PC-3 (cell line): ENCODE results near the gene ZNF22. TPM values are rescaled to one million over a fixed set of nuclear protein-coding genes. Genes with fewer than 3 reads are reported as not detected.

Experiments
- ATAC-seq: fragments of 200-7000 bp; cut with Tn5 transposase; 2 replicates; pipeline ENCODE4 v1.9.1; 2020; ENCODE audit warnings: mild to moderate bottlenecking, moderate library complexity
- BruUV-seq: library from RNA; stranded (reverse); fragments of 400-500 nt; replicated peaks from 2 replicates; lab custom pipeline; 2021; lab: Mats Ljungman, UMichigan
- CTCF ChIA-PET: fragments of 300-600 bp; sonication (Branson Sonifier 250); formaldehyde crosslinking; loops from one replicate; lab custom pipeline; 2022; ENCODE audit warnings: antibody characterized with exemption; lab: Charles Lee
- POLR2A ChIA-PET: fragments of 300-600 bp; sonication (Branson Sonifier 250); formaldehyde crosslinking; loops from one replicate; lab custom pipeline; 2022; ENCODE audit warnings: antibody characterized with exemption; ENCODE audit not compliant: unreplicated experiment; lab: Charles Lee
- DNase-seq: peaks from one replicate; pipeline ENCODE4 v3.0.0-alpha.2; 2015
- H2AFZ ChIP-seq: fragments of 300-600 bp; sonication (generic); 2 replicates; pipeline ENCODE4 v1.6.0; 2016; ENCODE audit warnings: antibody characterized with exemption, low read length
- H3F3A ChIP-seq: fragments of 300-600 bp; sonication (generic); one replicate; pipeline ENCODE4 v1.6.0; 2017; ENCODE audit warnings: antibody characterized with exemption, low read length, control low read depth, mild to moderate bottlenecking; ENCODE audit not compliant: unreplicated experiment
- H3K27ac ChIP-seq: fragments of 300-600 bp; sonication (generic); 2 replicates; pipeline ENCODE4 v1.5.1; 2016; ENCODE audit warnings: mild to moderate bottlenecking, low read length
- H3K27me3 ChIP-seq: fragments of 300-600 bp; sonication (generic); 2 replicates; pipeline ENCODE4 v1.6.1; 2016; ENCODE audit warnings: low read length, mixed read lengths
- H3K36me3 ChIP-seq: fragments of 300-600 bp; sonication (generic); 2 replicates; pipeline ENCODE4 v1.6.1; 2016; ENCODE audit warnings: low read depth, mixed run types, low read length, mixed read lengths
- H3K4me1 ChIP-seq: fragments of 300-600 bp; sonication (generic); 2 replicates; pipeline ENCODE4 v1.5.1; 2016; ENCODE audit warnings: low read length; ENCODE audit not compliant: insufficient read depth
- H3K4me2 ChIP-seq: fragments of 300-600 bp; sonication (generic); 2 replicates; pipeline ENCODE4 v1.6.0; 2016; ENCODE audit warnings: low read length
- H3K4me3 ChIP-seq: fragments of 300-600 bp; sonication (generic); 2 replicates; pipeline ENCODE4 v1.5.1; 2016; ENCODE audit warnings: mild to moderate bottlenecking, low read length, mixed read lengths
- H3K79me2 ChIP-seq: fragments of 300-600 bp; sonication (generic); 2 replicates; pipeline ENCODE4 v1.6.1; 2017; ENCODE audit warnings: low read length, mixed read lengths
- H3K9ac ChIP-seq: fragments of 300-600 bp; sonication (generic); 2 replicates; pipeline ENCODE4 v1.6.0; 2016; ENCODE audit warnings: mild to moderate bottlenecking, low read length
- H3K9me2 ChIP-seq: fragments of 300-600 bp; sonication (generic); replicated peaks from 2 replicates; pipeline ENCODE4 v1.6.1; 2016; ENCODE audit warnings: mixed run types, low read length, mixed read lengths
- H3K9me3 ChIP-seq: fragments of 300-600 bp; sonication (generic); 2 replicates; pipeline ENCODE4 v1.6.1; 2016; ENCODE audit warnings: low read length, mixed read lengths
- H4K20me1 ChIP-seq: fragments of 300-600 bp; sonication (generic); 2 replicates; pipeline ENCODE4 v1.6.1; 2016; ENCODE audit warnings: low read length, mixed read lengths
- EZH2 ChIP-seq: fragments of 300-600 bp; sonication (generic); IDR thresholded peaks from one replicate; pipeline ENCODE4 v1.6.1; 2017; ENCODE audit warnings: antibody characterized with exemption, mild to moderate bottlenecking, low read length; ENCODE audit not compliant: unreplicated experiment
- EZH2phosphoT487 ChIP-seq: fragments of 300-600 bp; sonication (generic); IDR thresholded peaks from 2 replicates; pipeline ENCODE4 v1.6.1; 2018; ENCODE audit warnings: mild to moderate bottlenecking, antibody characterized with exemption, low read length, borderline replicate concordance
- intact Hi-C: fragments of 100-400 bp; cut with micrococcal nuclease; formaldehyde crosslinking; loops from 2 replicates; pipeline ENCODE4 v1.9.0; 2023
- total RNA-seq: library from RNA; depleted of rRNA; stranded (reverse); fragments of >200 nt; gene quantifications from 2 replicates; pipeline ENCODE4 v1.2.3, GENCODE V29; 2014
- TF ChIP-seq, protein P1 (sequence below): fragments of 300-600 bp; sonication (generic); conservative IDR thresholded peaks from 2 replicates; pipeline ENCODE4 v1.5.1; 2017; ENCODE audit warnings: antibody characterized with exemption, low read depth, mild to moderate bottlenecking, low read length

ZNF22 gene
- total RNA-seq, 1 experiment from 2014 or later, result 24.8 TPM

DNA sequence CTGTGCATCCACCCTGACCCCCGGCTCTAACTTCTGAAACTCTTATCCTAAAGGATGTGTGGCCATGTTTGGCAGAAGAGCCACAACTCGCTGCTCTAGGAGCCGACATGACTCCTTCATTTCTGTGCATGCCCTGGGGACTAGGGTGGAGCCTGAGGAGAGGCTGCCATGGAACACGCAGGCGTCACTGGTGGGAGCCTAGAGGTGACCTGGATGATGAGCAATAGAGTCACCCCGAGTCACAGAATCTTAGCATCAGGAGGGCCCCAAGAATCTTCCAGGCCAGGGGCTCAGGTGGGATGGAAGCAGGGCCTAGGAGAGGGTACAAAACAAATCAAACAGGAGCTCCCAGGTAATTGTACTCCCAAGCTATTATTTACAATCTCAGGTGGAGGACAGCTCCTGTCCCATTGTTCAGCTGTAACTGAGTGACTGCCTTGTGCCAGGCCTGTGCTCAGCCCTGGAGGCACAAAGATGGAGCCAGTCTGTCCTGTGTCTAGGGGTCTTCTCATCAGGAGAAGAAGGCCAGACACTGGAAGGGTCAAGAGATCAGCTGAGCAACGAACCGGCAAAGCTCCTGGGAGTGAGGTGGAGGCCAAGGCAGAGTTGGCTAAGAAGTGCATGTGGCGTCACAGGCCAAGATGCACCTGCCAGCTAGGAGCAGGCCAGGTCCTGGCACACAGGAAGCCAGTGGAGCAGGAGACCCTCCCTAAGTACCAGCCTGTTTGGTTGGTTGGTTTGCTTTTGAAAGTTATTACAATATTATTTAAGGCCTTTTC is 5.8 kb upstream of the ZNF22 start:
- H3K9me3 ChIP-seq, result no peaks in the 10 kb centered on the region
- H3F3A ChIP-seq, result no peaks in the 10 kb centered on the region
- no peak overlapping the region for H3K4me2 ChIP-seq
- no peak overlapping the region for H3K4me3 ChIP-seq
- DNase-seq (no peak), ATAC-seq (no peak)
- no peaks in the 10 kb centered on the region for H3K36me3 ChIP-seq
- no peaks in the 10 kb centered on the region for H3K27me3 ChIP-seq
- intact Hi-C loops, result no loop called here
- ChIA-PET POLR2A (interaction anchor here (0.6 kb wide), 1 partner anchor 14 kb away, joined by 8 read pairs; no protein-coding TSS in a partner anchor), CTCF (no interaction called here)
- no peaks in the 10 kb centered on the region for H4K20me1 ChIP-seq
- TF ChIP-seq, protein P1, sequence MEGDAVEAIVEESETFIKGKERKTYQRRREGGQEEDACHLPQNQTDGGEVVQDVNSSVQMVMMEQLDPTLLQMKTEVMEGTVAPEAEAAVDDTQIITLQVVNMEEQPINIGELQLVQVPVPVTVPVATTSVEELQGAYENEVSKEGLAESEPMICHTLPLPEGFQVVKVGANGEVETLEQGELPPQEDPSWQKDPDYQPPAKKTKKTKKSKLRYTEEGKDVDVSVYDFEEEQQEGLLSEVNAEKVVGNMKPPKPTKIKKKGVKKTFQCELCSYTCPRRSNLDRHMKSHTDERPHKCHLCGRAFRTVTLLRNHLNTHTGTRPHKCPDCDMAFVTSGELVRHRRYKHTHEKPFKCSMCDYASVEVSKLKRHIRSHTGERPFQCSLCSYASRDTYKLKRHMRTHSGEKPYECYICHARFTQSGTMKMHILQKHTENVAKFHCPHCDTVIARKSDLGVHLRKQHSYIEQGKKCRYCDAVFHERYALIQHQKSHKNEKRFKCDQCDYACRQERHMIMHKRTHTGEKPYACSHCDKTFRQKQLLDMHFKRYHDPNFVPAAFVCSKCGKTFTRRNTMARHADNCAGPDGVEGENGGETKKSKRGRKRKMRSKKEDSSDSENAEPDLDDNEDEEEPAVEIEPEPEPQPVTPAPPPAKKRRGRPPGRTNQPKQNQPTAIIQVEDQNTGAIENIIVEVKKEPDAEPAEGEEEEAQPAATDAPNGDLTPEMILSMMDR, result no peak
- TF ChIP-seq EZH2phosphoT487, result no peak
- TF ChIP-seq EZH2, result no peak
- H2AFZ ChIP-seq, result no peak overlapping the region
- BruUV-seq, result no TSS peak
- H3K9me2 ChIP-seq, result no peaks in the 10 kb centered on the region
- H3K9ac ChIP-seq, result no peak overlapping the region
- no peaks in the 10 kb centered on the region for H3K79me2 ChIP-seq
- H3K4me1 ChIP-seq, result no peaks in the 10 kb centered on the region
- no peak overlapping the region for H3K27ac ChIP-seq

DNA sequence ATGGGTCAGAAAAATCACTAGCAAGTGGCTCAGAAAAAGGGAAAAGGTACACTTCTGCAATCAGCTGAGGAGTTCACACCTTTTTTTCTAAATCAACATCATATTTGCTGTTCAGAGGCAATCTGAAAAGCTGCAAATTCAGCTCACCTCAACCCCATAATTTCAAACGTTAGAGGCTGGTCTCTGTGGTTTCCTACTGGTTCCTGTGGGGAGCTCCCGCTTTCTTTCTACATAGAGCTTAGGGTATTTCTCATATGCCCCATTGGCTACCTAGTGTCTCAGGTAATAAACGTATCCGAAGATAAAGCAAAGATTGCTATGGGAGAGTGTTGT is 5.2 kb upstream of the ZNF22 start:
- no peak overlapping the region for H3K9ac ChIP-seq
- no peak overlapping the region for H3K4me3 ChIP-seq
- no peak for DNase-seq
- H3K4me1 ChIP-seq, result peaks cover 4% of the 10 kb centered on the region
- no peaks in the 10 kb centered on the region for H3K79me2 ChIP-seq
- no peak overlapping the region for H3K4me2 ChIP-seq
- no peaks in the 10 kb centered on the region for H3F3A ChIP-seq
- intact Hi-C loops, result no loop called here
- ChIA-PET CTCF (no interaction called here), POLR2A (no interaction called here)
- H3K9me3 ChIP-seq, result no peaks in the 10 kb centered on the region
- TF ChIP-seq EZH2phosphoT487, result no peak
- no peak for TF ChIP-seq EZH2
- TF ChIP-seq, protein P1, result no peak
- ATAC-seq, result no peak
- H3K36me3 ChIP-seq, result no peaks in the 10 kb centered on the region
- H2AFZ ChIP-seq, result no peak overlapping the region
- BruUV-seq, result no TSS peak
- H3K9me2 ChIP-seq, result no peaks in the 10 kb centered on the region
- H4K20me1 ChIP-seq, result no peaks in the 10 kb centered on the region
- H3K27ac ChIP-seq, result no peak overlapping the region
- no peaks in the 10 kb centered on the region for H3K27me3 ChIP-seq

DNA sequence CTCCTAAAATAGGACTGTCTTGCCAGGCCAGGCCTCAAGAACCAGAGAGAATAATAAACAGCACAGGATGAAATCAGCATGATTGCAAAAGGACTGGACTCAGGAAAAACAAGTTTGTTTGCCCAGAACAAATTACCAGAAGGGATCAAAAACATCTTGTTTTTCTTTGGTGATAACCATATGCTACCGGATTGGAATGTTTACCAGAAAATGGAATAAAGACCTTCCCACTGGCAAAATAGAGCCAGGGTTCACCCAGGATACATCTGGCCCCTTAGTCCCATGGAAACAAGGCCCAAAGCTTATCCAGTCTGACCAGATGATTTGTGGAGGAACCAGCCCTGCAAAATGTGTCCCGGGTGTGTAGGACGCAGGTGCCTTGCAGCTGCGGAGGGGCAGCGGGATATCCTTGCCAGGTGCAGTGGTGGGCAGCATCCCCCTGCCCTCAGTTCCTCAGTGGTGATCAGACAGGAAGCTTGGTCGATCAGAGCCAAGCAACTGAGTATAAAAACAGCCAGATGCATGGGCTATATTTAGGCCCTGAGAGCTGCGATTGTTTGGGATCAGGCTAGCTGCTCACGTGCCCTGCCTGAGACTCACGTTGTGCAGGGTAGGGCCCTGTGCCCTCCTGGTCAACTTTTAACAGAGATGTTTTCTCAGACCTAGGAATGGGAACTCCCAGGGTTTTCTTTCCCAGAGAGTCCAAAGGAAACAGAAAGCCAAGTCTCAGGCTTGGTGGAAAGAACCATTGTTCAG is 4.6 kb upstream of the ZNF22 start:
- Histone ChIP-seq H2AFZ (no peak overlapping the region), H4K20me1 (no peaks in the 10 kb centered on the region), H3K27me3 (no peaks in the 10 kb centered on the region), H3K79me2 (no peaks in the 10 kb centered on the region), H3F3A (no peaks in the 10 kb centered on the region), H3K9ac (no peak overlapping the region), H3K36me3 (no peaks in the 10 kb centered on the region), H3K4me2 (no peak overlapping the region), H3K9me3 (no peaks in the 10 kb centered on the region), H3K4me3 (no peak overlapping the region), H3K27ac (no peak overlapping the region), H3K4me1 (peaks cover 7% of the 10 kb centered on the region), H3K9me2 (no peaks in the 10 kb centered on the region)
- ATAC-seq (no peak), DNase-seq (no peak)
- ChIA-PET CTCF (no interaction called here), POLR2A (no interaction called here)
- intact Hi-C loops, result no loop called here
- no TSS peak for BruUV-seq
- TF ChIP-seq, protein P1, result no peak
- TF ChIP-seq EZH2, result no peak
- no peak for TF ChIP-seq EZH2phosphoT487
